Measurements from ENCODE around the gene KLC1. TPM values are rescaled to one million over a fixed set of nuclear protein-coding genes. Genes with fewer than 3 reads are reported as not detected.
A peak's percentile ranks its signal among the peaks of the same experiment; 100 is the strongest.

The KLC1 gene
- total RNA-seq, 1 experiment from 2014 or later = 123 TPM

- peaks cover 15% of the 10 kb centered on the region for H3K36me3 ChIP-seq (replicated peaks; ENCODE audit: control insufficient read depth, insufficient read depth, low read length)
- no peak overlapping the region for H3K4me3 ChIP-seq (ENCODE audit: insufficient read depth, low read depth, low read length)
- no peak for DNase-seq
- H3K27me3 ChIP-seq (ENCODE audit: control insufficient read depth, insufficient read depth, low read length) = no peaks in the 10 kb centered on the region
Measured at GRCh38 chr14:103729496-103730448, 100.8 kb downstream of the KLC1 start.

GRCh38 chr14:103730490-103731035 lies 101.6 kb downstream of the KLC1 start:
- Histone ChIP-seq H3K36me3 (replicated peaks; ENCODE audit: control insufficient read depth, insufficient read depth, low read length) (peaks cover 15% of the 10 kb centered on the region), H3K4me3 (ENCODE audit: insufficient read depth, low read depth, low read length) (no peak overlapping the region), H3K27me3 (ENCODE audit: control insufficient read depth, insufficient read depth, low read length) (no peaks in the 10 kb centered on the region)
- DNase-seq = peak; percentile 80

GRCh38 chr14:103731481-103731880 lies 102.5 kb downstream of the KLC1 start:
- no peak for DNase-seq
- H3K4me3 ChIP-seq (ENCODE audit: insufficient read depth, low read depth, low read length) = no peak overlapping the region
- peaks cover 15% of the 10 kb centered on the region for H3K36me3 ChIP-seq (replicated peaks; ENCODE audit: control insufficient read depth, insufficient read depth, low read length)
- H3K27me3 ChIP-seq (ENCODE audit: control insufficient read depth, insufficient read depth, low read length) = no peaks in the 10 kb centered on the region

- Histone ChIP-seq H3K4me3 (ENCODE audit: insufficient read depth, low read depth, low read length) (no peak overlapping the region), H3K27me3 (ENCODE audit: control insufficient read depth, insufficient read depth, low read length) (no peaks in the 10 kb centered on the region), H3K36me3 (replicated peaks; ENCODE audit: control insufficient read depth, insufficient read depth, low read length) (peaks cover 15% of the 10 kb centered on the region)
- peak; percentile 55 for DNase-seq
Measured at GRCh38 chr14:103731916-103732867, 103.2 kb downstream of the KLC1 start.

GRCh38 chr14:103732868-103733620 lies 104.0 kb downstream of the KLC1 start:
- Histone ChIP-seq H3K4me3 (ENCODE audit: insufficient read depth, low read depth, low read length) (no peak overlapping the region), H3K36me3 (replicated peaks; ENCODE audit: control insufficient read depth, insufficient read depth, low read length) (peaks cover 15% of the 10 kb centered on the region), H3K27me3 (ENCODE audit: control insufficient read depth, insufficient read depth, low read length) (no peaks in the 10 kb centered on the region)
- peak; percentile 39 for DNase-seq

- DNase-seq = no peak
Measured at GRCh38 chr14:103733651-103734050, 104.6 kb downstream of the KLC1 start.

GRCh38 chr14:103734081-103734888 lies 105.3 kb downstream of the KLC1 start:
- Histone ChIP-seq H3K4me3 (ENCODE audit: insufficient read depth, low read depth, low read length) (no peak overlapping the region), H3K27me3 (ENCODE audit: control insufficient read depth, insufficient read depth, low read length) (no peaks in the 10 kb centered on the region), H3K36me3 (replicated peaks; ENCODE audit: control insufficient read depth, insufficient read depth, low read length) (peaks cover 12% of the 10 kb centered on the region)
- DNase-seq = peak; percentile 57

More at GRCh38 chr14:103733651-103734050, 104.6 kb downstream of the KLC1 start:
- Histone ChIP-seq H3K4me3 (ENCODE audit: insufficient read depth, low read depth, low read length) (no peak overlapping the region), H3K27me3 (ENCODE audit: control insufficient read depth, insufficient read depth, low read length) (no peaks in the 10 kb centered on the region), H3K36me3 (replicated peaks; ENCODE audit: control insufficient read depth, insufficient read depth, low read length) (peaks cover 14% of the 10 kb centered on the region)

- H3K4me3 ChIP-seq (ENCODE audit: insufficient read depth, low read depth, low read length) = no peak overlapping the region
- peaks cover 7% of the 10 kb centered on the region for H3K36me3 ChIP-seq (replicated peaks; ENCODE audit: control insufficient read depth, insufficient read depth, low read length)
- DNase-seq = peak; percentile 54
- H3K27me3 ChIP-seq (ENCODE audit: control insufficient read depth, insufficient read depth, low read length) = no peaks in the 10 kb centered on the region
Measured at GRCh38 chr14:103735022-103735421, 106.0 kb downstream of the KLC1 start.

- no peak overlapping the region for H3K4me3 ChIP-seq (ENCODE audit: insufficient read depth, low read depth, low read length)
- no peaks in the 10 kb centered on the region for H3K27me3 ChIP-seq (ENCODE audit: control insufficient read depth, insufficient read depth, low read length)
- peak; percentile 55 for DNase-seq
- peaks cover 5% of the 10 kb centered on the region for H3K36me3 ChIP-seq (replicated peaks; ENCODE audit: control insufficient read depth, insufficient read depth, low read length)
Measured at GRCh38 chr14:103735439-103735814, 106.4 kb downstream of the KLC1 start.

- Histone ChIP-seq H3K4me3 (ENCODE audit: insufficient read depth, low read depth, low read length) (no peak overlapping the region), H3K27me3 (ENCODE audit: control insufficient read depth, insufficient read depth, low read length) (no peaks in the 10 kb centered on the region), H3K36me3 (replicated peaks; ENCODE audit: control insufficient read depth, insufficient read depth, low read length) (peaks cover 5% of the 10 kb centered on the region)
- peak; percentile 51 for DNase-seq
Measured at GRCh38 chr14:103735815-103736545, 107.0 kb downstream of the KLC1 start.

GRCh38 chr14:103736546-103737431 lies 107.8 kb downstream of the KLC1 start:
- no peak overlapping the region for H3K4me3 ChIP-seq (ENCODE audit: insufficient read depth, low read depth, low read length)
- peak; percentile 27 for DNase-seq
- H3K36me3 ChIP-seq (replicated peaks; ENCODE audit: control insufficient read depth, insufficient read depth, low read length) = peaks cover 5% of the 10 kb centered on the region
- no peaks in the 10 kb centered on the region for H3K27me3 ChIP-seq (ENCODE audit: control insufficient read depth, insufficient read depth, low read length)

GRCh38 chr14:103737432-103738045 lies 108.5 kb downstream of the KLC1 start:
- DNase-seq = no peak
- H3K4me3 ChIP-seq (ENCODE audit: insufficient read depth, low read depth, low read length) = no peak overlapping the region
- no peaks in the 10 kb centered on the region for H3K27me3 ChIP-seq (ENCODE audit: control insufficient read depth, insufficient read depth, low read length)
- H3K36me3 ChIP-seq (replicated peaks; ENCODE audit: control insufficient read depth, insufficient read depth, low read length) = peaks cover 5% of the 10 kb centered on the region

Data from H7 (cell line).